ENCODE results near the gene RHEX. TPM values are rescaled to one million over a fixed set of nuclear protein-coding genes. Genes with fewer than 3 reads are reported as not detected.

The RHEX gene
- total and polyA plus RNA-seq, 2 donors (not counting 1 experiment from before 2014, with no cell fraction given): not detected

DNA sequence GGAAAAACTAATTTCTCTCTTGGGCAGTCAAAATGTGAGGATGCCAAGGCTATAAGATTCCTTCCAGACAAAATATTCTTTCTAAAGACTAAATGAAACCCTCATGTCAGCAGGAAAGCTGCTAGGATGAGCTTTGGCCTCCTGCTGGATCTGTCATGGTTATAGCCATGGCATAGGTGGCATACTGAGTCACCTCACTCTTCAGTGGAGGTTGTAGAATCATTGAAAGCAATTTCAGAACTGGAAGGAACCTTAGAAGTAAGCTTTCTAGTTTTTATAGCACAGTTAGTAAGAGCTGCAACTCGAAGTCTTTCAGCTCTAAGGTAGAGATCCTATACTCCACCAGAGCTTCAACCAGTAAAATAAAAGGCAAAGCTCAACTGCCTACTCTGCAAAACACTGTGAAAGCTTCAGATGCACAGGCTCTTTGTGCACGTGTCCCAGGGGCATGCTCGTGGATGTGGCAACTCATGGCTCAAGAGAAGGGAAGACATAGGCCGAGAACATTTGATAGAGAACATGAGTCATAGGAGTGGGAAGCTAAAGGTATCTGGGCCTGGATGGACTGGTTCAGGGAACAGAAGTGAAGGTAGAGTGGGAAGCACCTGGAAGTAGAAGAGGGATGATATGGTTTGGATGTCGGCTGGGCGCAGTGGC, 58.4 kb downstream of the RHEX start:
- no peak overlapping the region for H2AFZ ChIP-seq (ENCODE audit: low read length)
- no peaks in the 10 kb centered on the region for H3K9me3 ChIP-seq (ENCODE audit: control insufficient read depth, insufficient read depth, low read depth, low read length)
- H3K36me3 ChIP-seq (ENCODE audit: control insufficient read depth, insufficient read depth, low read length): no peaks in the 10 kb centered on the region
- no peaks in the 10 kb centered on the region for H4K20me1 ChIP-seq (ENCODE audit: control insufficient read depth, extremely low read depth, insufficient read depth, low read length)
- no peak overlapping the region for H3K9ac ChIP-seq (ENCODE audit: insufficient read depth, low read length)
- H3K79me2 ChIP-seq (ENCODE audit: control insufficient read depth, insufficient read depth, low read length): no peaks in the 10 kb centered on the region
- DNase-seq (ENCODE audit: low read depth in 2 of 2): no peak
- peaks cover 18% of the 10 kb centered on the region for H3K27me3 ChIP-seq (ENCODE audit: control insufficient read depth, insufficient read depth, low read length)
- no peak overlapping the region for H3K4me2 ChIP-seq (ENCODE audit: extremely low read depth, insufficient read depth, low read length)
- H3K27ac ChIP-seq (ENCODE audit: insufficient read depth, low read length): no peak overlapping the region
- TF ChIP-seq EZH2 (IDR thresholded peaks at IDR 0.05; ENCODE audit: low read length, missing control alignments) (no peak), CTCF (conservative IDR thresholded peaks at IDR 0.05 in 1 of 2, IDR thresholded peaks at IDR 0.05 in 1 of 2; ENCODE audit: low read depth in 1 of 2, low read length in 2 of 2) (no peak)
- no peak overlapping the region for H3K4me3 ChIP-seq (replicated peaks in 1 of 4; ENCODE audit: control extremely low read depth in 1 of 4, insufficient read depth in 1 of 4, low read depth in 3 of 4, low read length in 4 of 4)
- no peaks in the 10 kb centered on the region for H3K4me1 ChIP-seq (ENCODE audit: control insufficient read depth, extremely low read depth, insufficient read depth, low read length)

DNA sequence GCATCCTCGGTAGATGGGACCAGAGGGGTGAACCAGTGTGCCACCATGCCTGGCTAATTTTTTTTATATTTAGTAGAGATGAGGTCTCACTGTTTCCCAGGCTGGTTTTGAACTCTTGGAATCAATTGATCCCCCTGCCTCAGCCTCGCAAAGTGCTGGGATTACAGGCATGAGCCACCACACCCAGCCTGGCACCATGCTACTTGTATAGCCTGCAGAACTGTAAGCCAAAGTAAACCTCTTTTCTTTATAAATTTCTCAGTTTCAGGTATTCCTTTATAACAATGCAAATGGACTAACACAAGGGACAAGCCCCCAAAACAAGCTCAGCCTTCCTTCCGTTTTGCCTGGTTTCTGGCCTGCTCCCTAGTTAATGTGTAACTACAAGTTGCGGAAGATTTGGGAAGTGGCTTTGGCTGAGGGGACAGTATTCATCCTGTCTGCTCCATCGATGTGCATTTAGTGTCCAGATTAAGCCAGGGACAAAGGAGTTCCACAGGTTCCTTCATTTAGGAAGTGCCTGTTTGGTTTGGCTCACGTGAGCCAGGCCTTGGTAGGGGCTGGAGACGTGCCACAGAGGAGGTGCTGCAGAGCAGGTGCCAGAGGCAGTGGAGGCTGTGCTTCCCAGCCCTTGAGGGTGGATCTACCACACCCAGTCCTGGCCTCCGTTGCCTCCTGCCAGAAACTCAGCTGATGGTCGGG, 59.8 kb downstream of the RHEX start:
- H3K4me1 ChIP-seq (ENCODE audit: control insufficient read depth, extremely low read depth, insufficient read depth, low read length): no peaks in the 10 kb centered on the region
- no peaks in the 10 kb centered on the region for H4K20me1 ChIP-seq (ENCODE audit: control insufficient read depth, extremely low read depth, insufficient read depth, low read length)
- H3K4me3 ChIP-seq (replicated peaks in 1 of 4; ENCODE audit: control extremely low read depth in 1 of 4, insufficient read depth in 1 of 4, low read depth in 3 of 4, low read length in 4 of 4): no peak overlapping the region
- H3K36me3 ChIP-seq (ENCODE audit: control insufficient read depth, insufficient read depth, low read length): no peaks in the 10 kb centered on the region
- no peak overlapping the region for H2AFZ ChIP-seq (ENCODE audit: low read length)
- no peak overlapping the region for H3K27ac ChIP-seq (ENCODE audit: insufficient read depth, low read length)
- peaks cover 27% of the 10 kb centered on the region for H3K27me3 ChIP-seq (ENCODE audit: control insufficient read depth, insufficient read depth, low read length)
- no peaks in the 10 kb centered on the region for H3K79me2 ChIP-seq (ENCODE audit: control insufficient read depth, insufficient read depth, low read length)
- no peak for TF ChIP-seq CTCF (conservative IDR thresholded peaks at IDR 0.05 in 1 of 2, IDR thresholded peaks at IDR 0.05 in 1 of 2; ENCODE audit: low read depth in 1 of 2, low read length in 2 of 2)
- no peak for TF ChIP-seq EZH2 (IDR thresholded peaks at IDR 0.05; ENCODE audit: low read length, missing control alignments)
- no peak overlapping the region for H3K4me2 ChIP-seq (ENCODE audit: extremely low read depth, insufficient read depth, low read length)
- no peak overlapping the region for H3K9ac ChIP-seq (ENCODE audit: insufficient read depth, low read length)
- no peaks in the 10 kb centered on the region for H3K9me3 ChIP-seq (ENCODE audit: control insufficient read depth, insufficient read depth, low read depth, low read length)
- no peak for DNase-seq (ENCODE audit: low read depth in 2 of 2)

DNA sequence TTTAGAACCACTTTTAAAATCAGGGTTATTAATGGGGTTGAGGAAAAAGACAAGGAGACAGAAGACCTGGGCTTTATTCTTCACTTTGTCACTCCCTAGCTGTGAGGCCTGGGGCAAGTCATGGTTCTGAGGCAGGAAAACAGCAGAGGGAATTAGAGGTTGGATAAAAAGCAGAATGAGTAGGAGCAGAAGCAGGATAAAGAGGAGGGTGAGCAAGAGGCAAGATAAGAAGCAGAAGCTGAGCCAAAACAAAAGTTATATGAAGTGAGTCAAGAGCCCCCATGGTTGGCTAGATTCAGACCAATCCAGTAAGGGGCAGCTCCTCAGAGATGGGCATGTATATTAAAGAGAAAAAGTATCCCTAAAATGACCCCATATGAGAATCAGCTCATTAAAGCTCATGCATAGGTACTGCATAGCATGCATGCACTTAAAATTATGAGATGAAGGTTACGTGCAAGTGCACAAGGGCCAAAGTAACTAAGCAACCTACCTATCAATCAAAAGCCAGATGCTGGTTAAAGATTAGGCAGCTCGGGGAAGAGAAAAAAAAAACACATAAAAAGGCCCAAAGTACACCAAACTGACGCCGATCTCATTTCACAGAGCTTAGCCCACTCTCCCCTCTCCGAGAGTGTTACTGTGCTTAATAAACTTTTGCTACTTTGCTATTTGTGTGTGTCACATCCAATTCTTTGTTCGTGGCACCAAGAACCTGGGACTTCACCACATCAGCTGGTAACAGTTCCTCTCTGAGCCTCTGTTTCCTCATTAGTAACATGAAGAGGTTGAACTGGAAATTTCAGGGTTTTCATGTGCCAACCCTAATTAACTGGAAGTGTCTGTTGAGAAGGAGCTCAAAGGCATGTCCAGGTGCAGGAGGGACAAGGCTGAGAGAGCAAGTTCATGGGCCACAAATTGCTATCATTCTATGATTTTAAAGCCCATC, 62.0 kb downstream of the RHEX start:
- no peak for TF ChIP-seq CTCF (conservative IDR thresholded peaks at IDR 0.05 in 1 of 2, IDR thresholded peaks at IDR 0.05 in 1 of 2; ENCODE audit: low read depth in 1 of 2, low read length in 2 of 2)
- no peak for TF ChIP-seq EZH2 (IDR thresholded peaks at IDR 0.05; ENCODE audit: low read length, missing control alignments)
- Histone ChIP-seq H3K27me3 (ENCODE audit: control insufficient read depth, insufficient read depth, low read length) (peaks cover 26% of the 10 kb centered on the region), H3K79me2 (ENCODE audit: control insufficient read depth, insufficient read depth, low read length) (no peaks in the 10 kb centered on the region), H3K4me1 (ENCODE audit: control insufficient read depth, extremely low read depth, insufficient read depth, low read length) (no peaks in the 10 kb centered on the region), H3K9ac (ENCODE audit: insufficient read depth, low read length) (no peak overlapping the region), H3K27ac (ENCODE audit: insufficient read depth, low read length) (no peak overlapping the region), H3K36me3 (ENCODE audit: control insufficient read depth, insufficient read depth, low read length) (no peaks in the 10 kb centered on the region), H3K9me3 (ENCODE audit: control insufficient read depth, insufficient read depth, low read depth, low read length) (no peaks in the 10 kb centered on the region), H4K20me1 (ENCODE audit: control insufficient read depth, extremely low read depth, insufficient read depth, low read length) (no peaks in the 10 kb centered on the region), H3K4me3 (replicated peaks in 1 of 4; ENCODE audit: control extremely low read depth in 1 of 4, insufficient read depth in 1 of 4, low read depth in 3 of 4, low read length in 4 of 4) (no peak overlapping the region), H2AFZ (ENCODE audit: low read length) (no peak overlapping the region), H3K4me2 (ENCODE audit: extremely low read depth, insufficient read depth, low read length) (no peak overlapping the region)
- DNase-seq (ENCODE audit: low read depth in 2 of 2): peak in 1 of 2 donors; percentile 35
